ENCODE results near the gene ATG2B.

- TF ChIP-seq POLR2AphosphoS5 (IDR thresholded peaks at IDR 0.05; ENCODE audit: insufficient read depth, low read depth, low read length) (no peak), MAX (IDR thresholded peaks at IDR 0.05; ENCODE audit: insufficient read depth, insufficient read length) (no peak), MYC (IDR thresholded peaks at IDR 0.05; ENCODE audit: low read depth, low read length) (no peak), CTCF (IDR thresholded peaks at IDR 0.05; ENCODE audit: extremely low read depth in 1 of 2, insufficient read depth in 1 of 2, low read depth in 1 of 2, low read length in 2 of 2) (no peak)
Observed at GRCh38 chr14:96231056-96231455, 132.1 kb downstream of the ATG2B start.

All from endothelial cell of umbilical vein (primary cell).